GM21737 (cell line): ENCODE results near the gene TRAF1.

Source experiments
- ATAC-seq: cut with Tn5 transposase; IDR thresholded peaks from one replicate; pipeline ENCODE4 v1.9.1; 2021; ENCODE audit warnings: mild to moderate bottlenecking, moderate library complexity; ENCODE audit not compliant: unreplicated experiment

The TRAF1 gene

DNA sequence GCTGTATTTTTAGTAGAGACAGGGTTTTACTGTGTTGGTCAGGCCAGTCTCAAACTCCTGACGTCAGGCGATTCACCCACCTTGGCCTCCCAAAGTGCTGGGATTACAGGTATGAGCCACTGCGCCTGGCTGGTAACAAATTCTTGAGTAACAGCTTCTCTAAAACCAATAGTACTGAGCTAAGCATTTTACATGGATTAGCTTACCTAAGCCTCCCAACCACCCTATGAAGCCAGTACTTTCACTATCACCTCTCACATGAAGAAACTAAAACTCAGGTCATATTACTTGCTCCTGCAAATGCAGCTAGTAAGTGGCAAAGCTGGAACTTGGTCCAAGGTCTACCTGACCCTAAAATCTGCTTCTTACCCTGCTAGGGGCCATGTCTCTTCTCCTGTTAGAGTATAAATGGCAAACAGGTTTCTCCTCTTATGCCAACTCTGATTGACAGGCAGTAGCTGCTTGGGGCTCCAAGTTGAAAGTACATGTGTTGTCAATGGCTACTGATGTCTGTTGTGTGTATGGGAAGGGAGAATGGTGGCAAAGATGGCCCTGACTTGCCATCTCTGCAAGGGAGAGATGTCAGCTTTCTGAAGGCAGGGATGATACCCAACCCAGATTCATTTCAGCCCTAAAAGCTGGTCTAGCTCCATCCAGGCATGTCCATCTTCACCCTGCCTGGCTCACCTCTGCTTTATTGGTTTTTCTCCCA, 53.6 kb downstream of the TRAF1 start:
- no peak for ATAC-seq

DNA sequence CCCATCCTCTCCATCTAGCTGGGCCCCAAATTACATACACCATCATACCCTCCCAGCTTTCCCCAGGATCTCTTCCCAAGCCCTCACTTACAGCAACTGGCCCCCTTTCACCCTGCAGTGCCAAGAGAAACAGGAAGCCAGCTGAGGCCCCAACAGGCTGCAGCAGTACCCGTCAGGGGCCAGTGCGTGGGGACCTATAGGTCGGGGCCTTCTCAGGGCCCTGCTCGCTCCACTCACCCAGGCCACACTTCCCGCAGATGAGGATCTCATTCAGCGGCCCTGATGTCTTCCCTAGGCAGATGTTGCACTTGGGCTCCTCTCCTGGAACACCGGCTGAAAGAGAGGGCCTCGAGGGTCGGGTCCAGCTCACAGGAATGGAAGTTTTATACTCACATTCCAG, 56.4 kb downstream of the TRAF1 start:
- no peak for ATAC-seq

DNA sequence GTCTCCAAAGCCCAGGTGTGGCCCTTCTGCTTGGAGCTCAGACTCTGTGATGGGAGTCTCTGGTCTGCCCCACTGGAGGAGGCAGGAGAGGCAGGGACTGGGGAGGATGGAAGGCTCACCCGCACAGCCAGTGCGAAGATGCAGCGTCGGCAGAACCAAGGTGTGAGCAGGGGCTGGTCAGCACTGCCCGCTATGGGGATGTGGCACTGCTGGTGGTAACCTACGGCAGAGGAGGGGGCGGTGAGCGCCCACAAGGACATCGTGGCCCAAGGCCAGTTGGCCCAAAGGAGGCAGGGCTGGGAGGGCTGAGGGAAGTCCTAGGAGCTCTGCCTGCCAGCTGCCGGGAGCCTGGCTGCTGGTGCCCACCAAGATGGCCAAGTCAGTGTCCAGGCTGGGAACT, 56.9 kb downstream of the TRAF1 start:
- no peak for ATAC-seq

DNA sequence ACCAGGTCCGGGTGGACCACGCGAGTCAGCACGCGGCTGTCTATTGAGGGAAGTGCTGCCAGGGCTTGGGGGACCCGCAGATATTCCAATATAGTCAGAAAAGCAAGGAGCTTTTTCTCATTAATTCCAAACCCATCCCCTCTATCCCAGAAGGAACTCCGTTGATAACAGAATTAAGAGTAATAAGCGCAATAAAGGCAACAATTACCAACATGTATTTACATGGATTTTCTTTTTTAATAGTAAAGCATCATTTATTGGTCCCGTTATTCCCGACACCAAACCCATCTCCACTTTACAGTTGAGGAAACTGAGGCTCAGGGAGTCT, 57.3 kb downstream of the TRAF1 start:
- no peak for ATAC-seq

DNA sequence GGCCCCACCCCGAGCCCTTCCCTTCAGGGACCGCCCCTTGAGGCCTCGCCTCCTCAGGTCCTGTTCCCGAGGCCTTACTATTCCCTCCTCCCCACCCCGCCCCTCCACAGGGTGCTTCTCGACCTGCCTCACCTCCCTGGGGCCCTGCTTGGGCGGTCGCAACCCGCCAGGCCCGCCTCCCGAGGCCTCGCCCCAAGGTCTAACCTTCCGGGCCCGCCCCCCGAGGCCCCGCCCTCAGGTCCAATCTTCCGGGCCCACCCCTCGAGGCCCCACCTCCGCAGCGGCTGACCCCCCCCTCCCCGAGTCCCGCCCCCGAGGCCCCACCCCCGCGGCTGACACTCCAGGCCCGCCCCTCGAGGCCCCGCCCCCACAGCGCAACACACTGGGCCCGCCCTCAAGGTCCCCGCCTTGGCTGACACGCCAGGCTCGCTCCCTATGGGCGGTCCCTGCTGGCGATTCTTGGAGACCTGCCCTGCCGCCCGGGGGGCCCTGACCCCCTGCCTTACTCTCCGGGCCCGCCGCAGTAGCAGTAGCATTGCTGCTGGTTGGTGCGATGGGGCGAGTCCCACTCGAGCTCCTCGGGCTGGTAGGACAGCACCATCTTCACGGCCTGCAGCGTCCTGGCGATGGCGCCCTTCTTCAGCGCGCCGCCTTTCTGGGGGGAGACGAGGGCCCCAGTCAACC, 57.8 kb downstream of the TRAF1 start:
- peak; percentile 82 for ATAC-seq

DNA sequence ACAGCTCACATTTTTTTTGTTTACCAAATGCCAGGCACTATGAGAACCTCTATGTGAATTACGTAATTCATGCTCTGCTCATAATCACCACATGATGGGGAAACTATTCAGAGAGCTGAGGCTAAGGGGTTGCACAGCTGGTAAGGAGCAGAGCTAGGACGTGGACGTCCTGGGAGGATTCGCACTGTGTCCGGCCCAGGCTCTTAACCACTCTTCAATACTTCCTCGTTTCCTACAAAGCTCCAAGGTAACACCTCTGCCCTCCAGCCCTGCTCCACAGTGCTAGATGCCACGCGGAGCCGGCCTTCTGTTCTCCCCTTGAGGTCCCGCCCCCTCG, 58.3 kb downstream of the TRAF1 start:
- ATAC-seq: no peak

DNA sequence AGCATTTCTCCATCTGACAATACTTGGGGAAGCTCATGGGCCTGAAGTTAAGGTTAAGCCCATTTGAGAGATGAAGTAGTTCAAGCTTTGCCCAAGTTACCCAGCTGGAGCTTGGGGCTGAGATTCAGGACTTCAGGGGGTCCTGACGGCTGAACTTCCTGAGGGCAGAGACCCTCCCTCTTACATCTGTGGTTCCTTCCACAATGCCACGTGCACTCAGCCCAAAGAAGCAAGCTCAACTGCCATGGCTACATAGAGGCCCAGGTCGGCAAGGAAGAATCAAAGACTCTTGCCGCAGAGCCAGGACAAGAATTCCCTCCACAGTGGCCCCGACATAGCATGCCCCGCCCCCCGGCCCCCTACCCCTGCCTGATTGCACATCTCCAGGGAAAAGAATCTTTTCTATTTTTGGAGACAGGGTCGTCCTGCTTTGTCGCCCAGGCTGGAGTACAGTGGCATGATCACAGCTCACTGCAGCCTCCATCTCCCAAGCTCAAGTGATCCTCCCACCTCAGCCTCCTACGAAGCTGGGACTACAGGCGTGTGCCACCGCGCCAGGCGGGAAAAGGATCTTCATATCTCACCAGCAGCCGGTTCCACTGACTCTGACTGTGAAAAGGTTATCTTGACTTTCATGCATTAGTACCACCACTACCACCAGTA, 58.8 kb downstream of the TRAF1 start:
- ATAC-seq: no peak

DNA sequence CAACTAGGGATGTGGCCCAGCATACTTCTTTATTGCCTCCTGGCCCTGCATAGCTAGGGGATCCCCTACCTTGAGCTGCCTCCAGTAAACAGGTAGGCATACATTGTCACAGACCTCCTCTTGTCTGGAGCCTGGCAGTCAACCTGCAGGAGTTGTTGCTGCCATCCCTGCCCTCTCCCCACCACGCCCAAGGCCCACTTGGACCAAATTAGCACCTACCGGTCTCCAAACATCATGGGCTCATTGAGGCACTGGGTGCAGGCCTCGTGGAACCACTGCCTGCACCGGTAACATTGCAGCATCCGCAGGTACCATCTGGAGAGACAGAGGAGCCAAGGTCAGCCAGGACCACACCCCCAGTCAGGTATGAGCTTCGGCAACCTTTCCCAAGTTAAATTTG, 59.9 kb downstream of the TRAF1 start:
- no peak for ATAC-seq

DNA sequence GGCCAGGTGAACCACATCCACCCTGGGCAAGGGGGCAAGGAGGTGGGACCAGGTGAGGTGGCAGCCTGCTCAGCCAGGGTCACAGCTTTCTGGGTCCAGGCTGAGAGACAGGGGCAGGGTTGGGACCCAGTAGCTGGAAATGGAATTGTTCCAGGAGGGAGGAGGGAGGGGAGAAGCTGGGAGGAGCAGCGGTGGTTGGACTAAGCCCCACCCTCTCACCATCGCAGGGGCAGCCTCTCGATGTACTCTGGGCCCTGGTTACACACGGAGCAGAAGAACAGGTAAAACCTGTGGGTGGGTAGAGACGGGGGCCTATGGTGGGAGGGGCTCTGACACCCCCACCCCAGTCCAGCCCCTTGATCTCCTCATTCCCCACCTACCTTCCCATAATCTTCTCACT, 60.8 kb downstream of the TRAF1 start:
- ATAC-seq: no peak

DNA sequence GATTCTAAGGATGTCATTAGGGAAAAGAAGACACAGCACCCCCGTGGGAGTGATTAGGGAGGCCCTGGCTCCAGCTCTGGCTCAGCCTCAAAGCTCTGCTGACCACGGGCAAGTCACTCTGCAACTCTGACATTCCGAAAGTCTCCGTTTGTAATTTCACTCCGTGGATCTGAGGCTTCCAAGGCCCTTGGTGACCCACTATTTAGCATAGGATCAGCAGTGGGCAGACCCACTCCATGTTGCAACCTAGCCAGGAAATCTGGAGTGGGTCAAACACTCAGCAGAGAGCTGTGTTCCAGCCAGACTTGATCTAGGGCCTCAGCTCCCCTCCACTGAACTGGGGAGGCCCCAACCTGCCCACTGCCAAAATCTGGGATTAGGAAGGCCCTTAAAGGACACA, 61.4 kb downstream of the TRAF1 start:
- ATAC-seq: no peak

DNA sequence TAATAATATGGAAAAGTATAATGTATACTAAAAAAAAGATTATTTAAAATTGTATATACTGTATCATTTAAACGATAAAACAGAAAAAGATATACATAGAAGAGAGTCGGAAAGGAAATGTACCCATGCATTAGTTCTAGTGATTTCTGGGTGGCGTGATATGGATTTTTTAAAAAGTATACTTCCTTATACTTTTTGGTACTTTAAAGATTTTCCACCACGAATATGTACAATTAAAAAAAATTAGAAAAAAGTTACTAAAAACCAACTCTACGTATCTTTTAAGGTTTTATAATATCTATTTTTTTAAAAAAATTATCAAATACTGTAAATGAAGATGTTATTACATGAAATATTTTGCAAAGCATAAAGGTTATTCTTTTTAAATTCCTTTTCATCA, 61.9 kb downstream of the TRAF1 start:
- no peak for ATAC-seq

DNA sequence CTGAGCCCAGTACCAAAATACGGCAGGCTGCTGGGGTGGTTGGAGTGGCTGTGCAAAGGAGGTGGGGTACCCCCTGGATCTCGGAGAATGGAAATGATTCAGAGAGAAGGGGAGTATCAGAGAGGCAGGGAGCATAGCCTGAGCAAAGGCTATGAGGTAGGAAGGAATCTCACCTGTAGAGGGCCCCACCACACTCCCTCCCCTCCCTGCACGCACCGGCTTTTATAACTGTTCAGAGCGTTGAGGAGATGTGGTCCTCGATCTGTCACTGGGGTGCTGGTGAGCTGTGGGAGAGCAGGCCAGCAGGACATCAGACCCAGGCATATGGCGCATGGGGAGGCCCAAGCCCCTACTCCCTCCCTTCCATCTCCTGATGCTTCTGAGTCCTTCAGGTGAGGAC, 62.8 kb downstream of the TRAF1 start:
- no peak for ATAC-seq

DNA sequence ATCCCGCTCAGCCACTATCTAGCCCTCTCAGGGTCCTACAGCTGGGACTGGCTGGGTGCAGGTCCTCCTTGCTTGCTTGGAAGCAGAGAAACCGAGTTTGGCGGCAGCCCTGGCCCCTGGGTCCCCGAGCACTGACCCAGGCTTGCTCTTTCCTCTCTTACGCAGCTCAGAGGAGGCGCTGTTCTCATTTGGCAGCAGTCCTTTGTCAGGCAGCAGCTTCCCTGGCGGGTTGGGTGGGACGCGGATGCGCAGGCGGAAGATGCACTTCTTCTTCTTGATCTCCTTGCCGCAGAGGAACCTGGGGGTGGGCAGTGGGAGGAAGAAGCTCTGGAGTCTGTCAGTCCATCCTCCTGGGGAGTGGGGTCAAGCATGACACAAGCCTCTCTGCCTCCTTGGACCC, 64.1 kb downstream of the TRAF1 start:
- ATAC-seq: no peak

DNA sequence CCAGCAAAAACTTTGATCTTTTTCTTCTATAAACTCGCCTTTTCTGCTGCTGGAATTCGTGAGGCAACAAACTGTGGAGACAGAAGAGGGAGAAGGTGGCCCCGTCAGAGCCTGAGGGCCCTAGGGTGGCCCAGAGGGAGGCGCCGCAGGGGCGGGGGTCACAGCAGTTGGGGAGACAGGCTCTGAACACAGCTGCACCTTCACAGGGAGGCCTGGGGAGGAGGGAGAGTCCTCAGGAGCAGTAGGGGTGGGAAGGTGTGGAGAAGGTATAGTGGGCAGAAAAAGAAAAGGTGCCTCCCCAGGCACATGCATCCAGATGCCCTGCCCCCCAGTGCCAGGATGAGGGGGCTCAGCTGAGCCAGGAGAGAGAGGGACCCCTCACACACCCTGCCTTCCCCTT, 64.7 kb downstream of the TRAF1 start:
- no peak for ATAC-seq

DNA sequence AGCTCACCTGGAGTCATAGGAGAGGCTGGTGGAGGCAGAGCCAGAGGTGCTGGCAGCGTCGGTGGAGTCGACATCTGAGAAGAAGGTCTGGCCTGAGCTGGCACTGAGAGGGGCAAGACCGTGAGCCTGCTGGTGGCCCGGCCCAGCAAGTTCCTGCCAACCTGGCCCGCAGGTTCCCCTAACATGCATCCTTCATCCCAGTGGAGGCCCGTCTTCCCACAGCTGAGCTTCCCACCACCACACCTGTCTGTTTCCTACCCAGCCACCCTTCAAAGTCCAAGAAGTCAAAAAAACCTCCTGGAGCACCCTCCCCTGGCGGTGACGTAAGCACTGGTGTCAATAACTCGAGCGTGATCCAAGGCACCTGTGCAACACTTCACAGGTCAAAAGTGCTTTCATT, 66.5 kb downstream of the TRAF1 start:
- ATAC-seq: no peak

DNA sequence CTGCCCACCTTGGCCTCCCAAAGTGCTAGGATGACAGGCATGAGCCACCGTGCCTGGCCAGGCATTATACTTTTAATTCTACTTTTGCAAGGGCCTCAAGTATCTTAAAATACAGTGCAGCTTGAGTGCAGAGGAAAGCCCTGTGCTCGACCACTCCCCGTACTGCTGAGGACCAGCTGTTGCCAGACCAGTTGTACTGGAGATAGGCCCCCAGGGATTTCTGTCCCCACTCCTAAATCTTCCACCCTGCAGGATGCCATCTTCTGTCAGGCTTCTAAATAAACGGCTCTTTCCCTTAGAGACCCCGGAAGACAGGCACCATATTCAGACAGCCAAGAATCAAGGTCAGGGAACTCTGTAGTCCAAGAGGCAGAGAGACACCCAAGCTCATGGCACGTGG, 67.2 kb downstream of the TRAF1 start:
- ATAC-seq: no peak

DNA sequence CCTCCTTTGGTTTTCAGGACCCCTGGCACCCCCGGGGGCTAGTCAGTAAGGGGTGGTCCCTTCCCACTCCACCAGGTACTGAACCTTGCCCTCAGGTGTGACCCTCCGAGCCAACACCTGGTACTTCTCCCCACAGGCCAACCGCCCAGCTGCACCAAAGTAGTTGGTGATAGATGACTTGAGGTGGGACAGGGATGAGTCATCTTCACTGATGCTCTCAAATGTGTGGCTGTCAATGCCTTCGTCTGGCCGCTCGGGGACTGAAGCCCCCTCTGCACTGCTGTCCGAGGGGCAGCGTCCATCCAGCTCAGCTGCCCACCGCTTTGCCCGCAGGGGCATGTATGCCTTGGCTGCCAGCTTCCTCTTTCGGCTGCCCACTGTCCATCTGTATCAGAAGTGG, 68.7 kb downstream of the TRAF1 start:
- ATAC-seq: no peak

DNA sequence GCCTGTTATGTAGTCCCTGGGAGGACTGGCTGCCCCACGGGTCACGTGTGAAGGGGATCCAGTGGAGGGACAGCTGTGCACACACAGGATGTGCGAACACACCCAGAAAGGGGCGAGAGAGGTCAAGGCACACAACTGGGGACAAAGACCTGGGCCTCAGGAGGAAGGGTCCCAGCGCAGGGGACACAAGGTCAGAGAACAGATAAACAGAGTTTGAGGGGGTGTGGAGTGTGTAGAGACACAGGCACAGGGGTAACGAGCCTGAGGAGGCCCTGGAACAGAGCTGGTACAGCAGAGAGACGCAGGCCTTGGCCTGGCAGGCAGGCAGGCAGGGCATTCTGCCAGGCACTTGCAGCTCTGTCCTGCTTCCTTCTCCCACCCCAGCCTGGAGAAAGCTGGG, 69.1 kb downstream of the TRAF1 start:
- ATAC-seq: no peak

DNA sequence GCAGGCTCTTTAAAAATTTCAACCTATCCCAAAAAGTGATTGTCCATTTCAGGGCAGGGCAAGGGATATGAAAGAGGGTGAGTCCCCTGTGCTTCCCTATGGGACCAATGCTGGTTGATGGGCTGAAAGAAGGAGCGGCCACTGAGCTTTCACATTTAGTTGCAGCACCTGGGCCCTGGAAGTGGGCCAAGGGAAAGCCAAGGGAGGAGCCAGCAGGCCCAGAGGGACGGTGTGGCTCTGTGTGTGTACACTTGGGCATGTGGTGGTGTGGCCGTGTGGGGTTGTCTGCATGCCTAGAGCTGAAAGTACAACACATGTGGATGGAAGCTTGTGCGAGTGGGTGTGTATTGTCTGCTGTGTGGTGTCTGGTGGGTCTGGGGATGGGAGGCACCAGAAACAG, 69.9 kb downstream of the TRAF1 start:
- no peak for ATAC-seq

DNA sequence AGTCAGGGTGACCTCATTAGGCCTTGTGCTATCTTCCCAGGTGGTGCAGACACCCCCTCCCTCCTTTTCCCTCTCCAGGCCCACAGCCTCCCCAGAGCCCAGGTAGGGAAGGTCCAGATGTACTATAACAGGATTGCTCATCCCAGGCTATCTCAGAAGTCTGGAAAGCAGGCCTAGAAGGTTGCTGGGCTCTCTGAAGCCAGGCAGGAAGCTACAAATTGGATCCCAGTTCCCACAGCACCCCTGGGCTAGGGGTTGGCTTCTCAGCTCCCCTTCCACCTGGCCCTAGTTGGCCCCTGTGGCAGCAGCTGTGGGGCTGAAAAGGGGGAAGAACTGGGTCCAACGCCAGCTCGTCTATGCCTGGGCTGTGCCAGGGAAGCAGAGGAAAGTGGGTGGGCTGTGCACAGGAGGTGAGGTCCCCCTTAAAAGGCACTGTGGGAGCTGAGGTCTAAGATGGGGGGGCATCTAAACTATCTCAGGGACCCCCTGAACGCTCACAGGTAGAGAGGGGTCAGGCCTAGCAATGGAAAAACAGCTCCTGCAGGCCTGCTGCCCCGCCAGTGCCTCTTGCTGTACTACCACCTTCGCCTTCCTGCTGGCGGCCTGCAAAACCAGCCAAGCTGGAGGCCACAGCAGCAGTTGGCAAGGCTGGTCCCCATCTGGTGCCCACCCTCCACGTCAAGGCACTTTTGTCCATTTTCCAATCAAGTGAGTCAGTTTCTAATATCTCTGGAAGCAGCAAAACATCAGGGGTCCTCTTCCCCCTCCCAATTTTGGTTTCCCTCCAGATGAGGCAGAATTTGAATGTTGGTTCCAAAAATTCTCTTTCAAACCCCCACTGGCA, 70.5 kb downstream of the TRAF1 start:
- no peak for ATAC-seq

DNA sequence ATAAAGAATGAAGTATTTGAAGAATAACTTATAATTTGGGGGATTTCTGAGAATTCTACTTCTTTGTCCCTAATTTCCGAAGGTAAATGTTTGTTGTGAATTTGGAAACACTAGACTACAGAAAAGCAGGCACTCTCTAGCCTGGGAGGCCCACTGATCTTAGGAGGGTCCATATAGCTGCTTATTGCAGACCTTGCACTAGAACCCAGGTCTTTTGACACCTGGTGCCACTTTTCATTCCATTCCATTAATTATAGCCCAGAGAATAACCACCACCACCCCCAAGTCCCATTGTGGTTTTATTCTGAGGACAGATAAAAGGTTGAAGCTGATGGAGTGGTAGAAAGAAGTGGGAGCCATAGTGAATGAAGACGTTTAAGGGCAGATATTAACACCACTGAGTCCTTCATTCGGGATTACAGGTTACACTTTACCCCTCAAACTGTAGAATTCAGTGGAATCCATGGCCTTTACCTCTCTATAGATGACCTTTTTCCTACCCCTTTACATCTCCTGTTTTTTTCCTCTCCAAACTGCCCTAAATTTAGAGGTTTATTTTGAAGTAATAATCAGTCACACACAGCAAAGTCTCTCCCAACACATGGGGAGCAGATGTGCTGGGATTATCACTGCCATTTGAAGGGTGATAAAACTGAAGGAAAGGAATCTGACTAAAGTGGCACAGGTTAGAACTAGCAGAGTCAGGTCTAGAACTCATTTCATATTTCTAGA, 71.8 kb downstream of the TRAF1 start:
- ATAC-seq: no peak
